Skeletal muscle cell (primary cell): ENCODE results near the gene TACC3.
"Not testable (repeated sequence)": the region's sequence is repeated elsewhere in the genome, so short reads cannot be mapped to it uniquely, and the experiment has no call there.

Experiments
- DNase-seq: peaks from one replicate; pipeline ENCODE4 v3.0.0-alpha.2; 2010; ENCODE audit warnings: low read depth
- H3K4me3 ChIP-seq: 2 replicates; pipeline ENCODE4 v1.5.1; 2011; ENCODE audit warnings: low read depth, mild to moderate bottlenecking, control low read depth, low read length, moderate library complexity

TACC3 gene

DNA sequence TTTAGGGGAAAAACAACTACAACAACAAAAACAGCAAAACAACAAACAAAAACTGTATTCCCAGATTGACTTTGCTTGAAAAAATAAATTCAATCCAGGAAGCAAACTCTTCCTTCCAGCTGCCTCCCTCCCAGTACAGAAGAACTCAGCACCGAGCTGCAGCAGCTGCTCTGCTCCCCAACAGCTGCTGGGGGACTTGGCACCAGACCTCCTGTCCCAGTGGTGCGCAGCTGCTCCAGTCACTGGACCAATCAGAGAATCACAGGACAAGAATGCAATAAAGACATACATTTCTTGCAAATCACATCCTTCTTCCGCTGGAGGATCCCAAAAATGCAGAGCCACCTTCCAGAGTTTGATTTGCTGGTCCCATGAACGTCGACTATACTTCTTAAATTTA is 25.4 kb upstream of the TACC3 start:
- H3K4me3 ChIP-seq = no peak overlapping the region
- DNase-seq = peak; percentile 31

GRCh38 chr4:1701671-1702070 is 19.6 kb upstream of the TACC3 start:
- not testable (repeated sequence) for DNase-seq, H3K4me3 ChIP-seq

GRCh38 chr4:1703867-1704266 is 17.5 kb upstream of the TACC3 start:
- no peak for DNase-seq
- H3K4me3 ChIP-seq = no peak overlapping the region

DNA sequence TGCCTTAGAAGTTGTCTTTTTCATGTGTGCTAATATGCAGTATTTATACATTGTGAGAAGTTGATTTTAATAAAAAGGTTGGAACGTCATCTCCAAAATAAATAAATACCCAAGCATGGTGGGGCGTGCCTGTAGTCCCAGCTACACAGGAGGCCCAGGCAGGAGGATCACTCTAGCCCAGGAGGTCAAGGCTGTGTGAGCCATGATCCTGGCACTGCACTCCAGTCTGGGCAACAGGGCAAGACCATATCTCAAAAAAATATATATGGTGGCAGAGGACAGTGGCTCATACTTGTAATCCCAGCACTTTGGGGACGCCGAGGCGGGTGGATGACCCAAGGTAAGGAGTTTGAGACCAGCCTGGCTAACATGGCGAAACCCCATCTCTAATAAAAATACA is 15.6 kb upstream of the TACC3 start:
- no peak overlapping the region for H3K4me3 ChIP-seq
- DNase-seq = no peak

GRCh38 chr4:1706358-1706757 is 15.0 kb upstream of the TACC3 start:
- no peak overlapping the region for H3K4me3 ChIP-seq
- DNase-seq = no peak

GRCh38 chr4:1708581-1708980 is 12.7 kb upstream of the TACC3 start:
- no peak overlapping the region for H3K4me3 ChIP-seq
- DNase-seq = no peak

GRCh38 chr4:1711055-1711570 is 10.2 kb upstream of the TACC3 start:
- no peak for DNase-seq

GRCh38 chr4:1711571-1712215 is 9.6 kb upstream of the TACC3 start:
- DNase-seq = no peak
- peak overlapping the region; percentile 77 for H3K4me3 ChIP-seq

More at GRCh38 chr4:1711055-1711570, 10.2 kb upstream of the TACC3 start:
- peak overlapping the region; percentile 77 for H3K4me3 ChIP-seq

- peak; percentile 73 for DNase-seq
- peak within 1 kb of the TSS; percentile 77 for H3K4me3 ChIP-seq
Observed at GRCh38 chr4:1712216-1713002, 8.9 kb upstream of the TACC3 start, which contains the start of gene SLBP. TSS of gene SLBP (minus strand) at chr4:1712319. CDS start at chr4:1712188, 131 bp downstream.

- DNase-seq = no peak
- H3K4me3 ChIP-seq = peak overlapping the region; percentile 77
Observed at GRCh38 chr4:1713003-1713851, 8.1 kb upstream of the TACC3 start.

GRCh38 chr4:1714303-1715001 is 6.9 kb upstream of the TACC3 start:
- H3K4me3 ChIP-seq = no peak overlapping the region
- DNase-seq = no peak

DNA sequence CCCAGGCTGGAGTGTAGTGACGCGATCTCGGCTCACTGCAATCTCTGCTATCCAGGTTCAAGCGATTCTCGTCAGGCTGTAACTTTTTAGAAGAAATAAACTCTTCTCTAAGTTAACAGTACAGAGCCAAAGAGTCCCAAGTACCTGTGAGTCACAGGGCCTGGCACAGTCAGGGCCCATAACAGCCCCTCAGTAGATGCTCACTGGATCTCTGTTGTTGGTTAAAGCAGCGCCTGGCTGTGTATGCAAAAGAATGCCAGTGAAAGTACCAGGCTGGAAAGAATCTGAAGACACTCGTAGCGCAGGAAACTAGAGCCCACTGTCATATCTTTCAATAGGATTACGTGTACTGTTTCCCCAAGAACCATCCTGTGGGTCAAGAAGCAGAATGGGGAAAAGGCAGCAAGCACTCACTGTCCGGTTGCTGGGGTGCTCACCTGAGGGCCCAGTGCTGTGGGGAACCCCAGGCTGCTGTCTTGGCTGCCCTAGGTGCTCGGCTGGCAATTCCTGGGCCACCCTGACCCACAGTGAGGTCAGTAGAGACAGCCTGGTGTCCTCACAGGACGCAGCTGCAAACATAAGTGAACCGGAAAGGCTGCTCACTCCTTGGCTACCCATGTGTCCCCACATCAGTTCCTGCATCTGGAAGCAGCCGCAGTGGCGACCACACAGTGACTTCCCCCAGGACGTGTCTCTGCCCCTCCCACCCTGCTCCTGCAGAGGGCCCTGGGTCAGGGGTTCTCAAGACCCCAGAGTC is 6.1 kb upstream of the TACC3 start:
- H3K4me3 ChIP-seq = no peak overlapping the region
- no peak for DNase-seq

- no peak overlapping the region for H3K4me3 ChIP-seq
- DNase-seq = no peak
Observed at GRCh38 chr4:1716065-1716945, 5.0 kb upstream of the TACC3 start.

GRCh38 chr4:1717129-1718094 is 3.9 kb upstream of the TACC3 start:
- H3K4me3 ChIP-seq = no peak overlapping the region
- DNase-seq = no peak

DNA sequence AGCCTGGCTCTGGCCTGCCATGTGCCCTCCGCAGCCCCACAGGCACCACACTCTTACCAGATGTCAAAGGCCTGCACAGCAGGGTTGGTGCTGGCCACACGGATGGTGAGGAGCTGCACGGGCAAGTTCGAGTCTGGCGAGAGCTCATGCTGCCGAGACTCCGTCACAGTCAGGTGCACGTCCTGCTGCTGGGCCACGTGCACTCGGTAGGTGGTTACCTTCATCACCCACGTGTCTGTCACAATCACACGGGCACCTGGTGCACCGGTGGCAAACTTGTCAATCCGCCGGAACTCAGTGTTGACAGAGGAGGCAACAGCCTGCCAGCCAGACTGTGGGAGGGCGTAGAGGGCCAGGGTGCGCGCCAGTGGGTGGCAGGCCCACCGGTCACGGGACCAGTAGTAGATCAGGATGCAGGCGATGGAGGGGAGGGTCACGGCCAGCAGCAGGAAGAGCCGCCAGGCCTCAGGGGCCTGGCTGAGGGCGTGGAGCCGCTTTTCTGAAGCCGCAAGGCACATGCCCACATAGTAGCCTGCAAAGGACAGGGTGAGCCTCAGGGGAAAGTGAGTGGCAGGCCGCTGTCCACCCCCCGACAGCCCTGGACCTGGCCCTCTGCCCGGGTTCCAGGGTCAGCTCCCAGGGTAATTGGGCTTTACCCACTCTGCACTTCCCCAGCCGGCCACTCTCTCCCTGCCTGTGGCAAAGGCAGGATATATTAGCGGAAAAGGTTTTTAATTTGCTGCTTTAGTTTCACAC is 3.0 kb upstream of the TACC3 start:
- DNase-seq = no peak
- no peak overlapping the region for H3K4me3 ChIP-seq
